WERI-Rb-1 (cell line): ENCODE results near the gene UBR4.
"Not testable (repeated sequence)": the region's sequence is repeated elsewhere in the genome, so short reads cannot be mapped to it uniquely, and the experiment has no call there.

ENCODE experiments used
- DNase-seq: peaks from one replicate; pipeline ENCODE4 v3.0.0-alpha.2; 2020
- H3K27ac ChIP-seq: fragments of 250-450 bp; sonication (Bioruptor Pico); 2 replicates; pipeline ENCODE4 v1.5.1; 2020; ENCODE audit warnings: mild to moderate bottlenecking, moderate library complexity
- H3K27me3 ChIP-seq: fragments of 250-450 bp; sonication (Bioruptor Pico); 2 replicates; pipeline ENCODE4 v1.5.1; 2021; ENCODE audit warnings: mild to moderate bottlenecking, low read depth, moderate library complexity; ENCODE audit not compliant: insufficient read depth, severe bottlenecking
- H3K36me3 ChIP-seq: fragments of 250-450 bp; sonication (Bioruptor Pico); 2 replicates; pipeline ENCODE4 v1.5.1; 2020; ENCODE audit warnings: mild to moderate bottlenecking, moderate library complexity
- H3K4me3 ChIP-seq: 2 replicates; pipeline ENCODE4 v1.5.1; 2011; ENCODE audit warnings: low read depth, mild to moderate bottlenecking, control low read depth, low read length
- H3K9me3 ChIP-seq: fragments of 250-450 bp; sonication (Bioruptor Pico); 2 replicates; pipeline ENCODE4 v1.5.1; 2021; ENCODE audit warnings: mild to moderate bottlenecking, moderate library complexity; ENCODE audit not compliant: severe bottlenecking
- TF ChIP-seq, protein P1 (sequence below): IDR thresholded peaks from 2 replicates; pipeline ENCODE4 v1.5.1; 2011; ENCODE audit warnings: low read depth, mild to moderate bottlenecking, control low read depth, inconsistent platforms, low read length

UBR4 gene

GRCh38 chr1:19232524-19232846 is 22.4 kb upstream of the UBR4 start:
- H3K4me3 ChIP-seq = no peak overlapping the region
- peaks cover 86% of the 10 kb centered on the region for H3K36me3 ChIP-seq
- TF ChIP-seq, protein P1, sequence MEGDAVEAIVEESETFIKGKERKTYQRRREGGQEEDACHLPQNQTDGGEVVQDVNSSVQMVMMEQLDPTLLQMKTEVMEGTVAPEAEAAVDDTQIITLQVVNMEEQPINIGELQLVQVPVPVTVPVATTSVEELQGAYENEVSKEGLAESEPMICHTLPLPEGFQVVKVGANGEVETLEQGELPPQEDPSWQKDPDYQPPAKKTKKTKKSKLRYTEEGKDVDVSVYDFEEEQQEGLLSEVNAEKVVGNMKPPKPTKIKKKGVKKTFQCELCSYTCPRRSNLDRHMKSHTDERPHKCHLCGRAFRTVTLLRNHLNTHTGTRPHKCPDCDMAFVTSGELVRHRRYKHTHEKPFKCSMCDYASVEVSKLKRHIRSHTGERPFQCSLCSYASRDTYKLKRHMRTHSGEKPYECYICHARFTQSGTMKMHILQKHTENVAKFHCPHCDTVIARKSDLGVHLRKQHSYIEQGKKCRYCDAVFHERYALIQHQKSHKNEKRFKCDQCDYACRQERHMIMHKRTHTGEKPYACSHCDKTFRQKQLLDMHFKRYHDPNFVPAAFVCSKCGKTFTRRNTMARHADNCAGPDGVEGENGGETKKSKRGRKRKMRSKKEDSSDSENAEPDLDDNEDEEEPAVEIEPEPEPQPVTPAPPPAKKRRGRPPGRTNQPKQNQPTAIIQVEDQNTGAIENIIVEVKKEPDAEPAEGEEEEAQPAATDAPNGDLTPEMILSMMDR = no peak
- H3K27me3 ChIP-seq = no peaks in the 10 kb centered on the region
- no peak for DNase-seq
- no peaks in the 10 kb centered on the region for H3K9me3 ChIP-seq
- no peak overlapping the region for H3K27ac ChIP-seq

GRCh38 chr1:19231736-19232523 is 21.9 kb upstream of the UBR4 start:
- not testable (repeated sequence) for H3K27me3 ChIP-seq, H3K9me3 ChIP-seq, H3K27ac ChIP-seq, H3K4me3 ChIP-seq, DNase-seq
- H3K36me3 ChIP-seq = peaks cover 86% of the 10 kb centered on the region

DNA sequence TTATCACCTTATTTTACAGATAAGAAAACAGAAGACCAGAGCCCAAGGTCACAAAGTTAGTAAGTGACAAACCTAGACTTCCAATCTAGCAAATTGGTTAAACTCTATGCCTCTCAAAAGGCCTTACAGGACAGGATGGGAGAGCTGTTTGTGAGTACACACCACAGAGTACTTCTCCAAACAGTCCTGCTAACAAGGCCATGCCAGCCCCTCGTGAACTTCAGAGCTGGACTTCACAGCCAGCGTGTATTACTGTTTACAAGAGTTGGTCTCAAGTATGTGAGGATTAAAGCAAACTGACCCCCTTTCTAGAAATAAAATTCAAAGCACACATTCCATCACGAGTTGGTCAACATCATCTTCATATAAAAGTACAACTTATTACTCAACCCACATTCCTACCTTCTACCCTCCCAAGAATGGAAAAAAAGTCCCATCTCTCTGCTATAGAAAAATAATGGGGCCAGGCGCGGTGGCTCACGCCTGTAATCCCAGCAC is 19.8 kb upstream of the UBR4 start:
- no peak overlapping the region for H3K4me3 ChIP-seq
- TF ChIP-seq, protein P1 = no peak
- DNase-seq = no peak
- no peaks in the 10 kb centered on the region for H3K9me3 ChIP-seq
- no peak overlapping the region for H3K27ac ChIP-seq
- peaks cover 91% of the 10 kb centered on the region for H3K36me3 ChIP-seq
- no peaks in the 10 kb centered on the region for H3K27me3 ChIP-seq

DNA sequence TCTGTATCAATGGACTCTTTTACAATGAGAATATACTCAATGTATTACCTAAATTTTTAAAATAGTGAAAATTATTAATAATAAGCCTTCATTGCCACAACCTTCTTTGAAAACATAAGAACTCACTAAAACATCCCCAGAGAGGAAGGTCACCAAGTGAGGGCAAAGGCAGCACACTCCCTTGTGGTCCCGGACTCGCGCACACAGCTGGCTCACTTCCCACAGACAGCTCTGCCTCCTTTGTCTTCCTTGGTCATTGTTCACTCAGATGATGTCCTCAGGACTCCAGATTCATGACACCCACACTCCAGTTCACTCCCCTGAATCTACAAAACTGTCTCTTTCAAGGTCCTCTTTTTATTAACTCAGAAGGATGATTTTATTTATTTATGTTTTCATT is 19.2 kb upstream of the UBR4 start:
- no peaks in the 10 kb centered on the region for H3K9me3 ChIP-seq
- H3K4me3 ChIP-seq = no peak overlapping the region
- TF ChIP-seq, protein P1 = no peak
- no peak overlapping the region for H3K27ac ChIP-seq
- H3K27me3 ChIP-seq = no peaks in the 10 kb centered on the region
- no peak for DNase-seq
- peaks cover 91% of the 10 kb centered on the region for H3K36me3 ChIP-seq

GRCh38 chr1:19222979-19223824 is 13.1 kb upstream of the UBR4 start:
- Histone ChIP-seq H3K4me3 (no peak overlapping the region), H3K9me3 (no peaks in the 10 kb centered on the region), H3K27me3 (no peaks in the 10 kb centered on the region), H3K36me3 (peaks cover 96% of the 10 kb centered on the region), H3K27ac (no peak overlapping the region)
- DNase-seq = no peak
- TF ChIP-seq, protein P1 = no peak

DNA sequence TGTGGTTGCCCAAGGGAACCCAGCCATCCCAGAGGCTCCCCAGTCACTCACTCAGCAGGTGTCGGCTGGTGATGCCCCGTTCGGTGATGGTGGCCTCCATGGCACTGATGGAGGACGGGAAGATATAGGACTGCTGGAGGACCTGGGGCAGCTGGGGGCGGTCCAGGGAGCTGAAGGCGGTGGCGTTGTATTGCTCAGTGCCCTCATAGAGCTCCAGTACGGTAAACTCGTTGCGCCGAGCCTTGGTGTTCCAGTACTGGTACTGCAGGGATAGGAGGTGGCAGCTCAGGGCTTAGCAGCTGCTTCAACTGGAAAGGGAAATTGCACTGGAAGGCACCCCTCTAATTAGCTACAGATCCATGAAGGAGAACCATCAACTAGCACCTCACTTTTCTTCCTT is 12.5 kb upstream of the UBR4 start:
- Histone ChIP-seq H3K27me3 (no peaks in the 10 kb centered on the region), H3K4me3 (no peak overlapping the region), H3K27ac (no peak overlapping the region), H3K9me3 (no peaks in the 10 kb centered on the region), H3K36me3 (peaks cover 98% of the 10 kb centered on the region)
- TF ChIP-seq, protein P1 = no peak
- no peak for DNase-seq
